Ishikawa (cell line): ENCODE measurements around the gene DLK2.

ENCODE experiments used
- CEBPB ChIP-seq: IDR thresholded peaks from 2 replicates; pipeline ENCODE4 v1.6.1; 2012
- EGR1 ChIP-seq: IDR thresholded peaks from 2 replicates; pipeline ENCODE4 v1.6.1; 2012
- EP300 ChIP-seq: IDR thresholded peaks from 2 replicates; pipeline ENCODE4 v1.6.1; 2012; ENCODE audit warnings: borderline replicate concordance
- FOXM1 ChIP-seq: IDR thresholded peaks from 2 replicates; pipeline ENCODE4 v1.6.1; 2012; ENCODE audit warnings: low read depth, borderline replicate concordance
- MAX ChIP-seq: IDR thresholded peaks from 2 replicates; pipeline ENCODE4 v1.6.1; 2012
- NFIC ChIP-seq: IDR thresholded peaks from 2 replicates; pipeline ENCODE4 v1.6.1; 2012
- RAD21 ChIP-seq: IDR thresholded peaks from 2 replicates; pipeline ENCODE4 v1.6.1; 2012; ENCODE audit warnings: low read depth
- REST ChIP-seq: IDR thresholded peaks from 2 replicates; pipeline ENCODE4 v1.6.1; 2012; ENCODE audit warnings: low read depth, mild to moderate bottlenecking
- TAF1 ChIP-seq: IDR thresholded peaks from 2 replicates; pipeline ENCODE4 v1.6.1; 2012; ENCODE audit warnings: low read depth, mild to moderate bottlenecking
- TCF12 ChIP-seq: IDR thresholded peaks from 2 replicates; pipeline ENCODE4 v1.6.1; 2012; ENCODE audit warnings: low read depth
- TEAD4 ChIP-seq: IDR thresholded peaks from 2 replicates; pipeline ENCODE4 v1.6.1; 2012
- USF1 ChIP-seq: IDR thresholded peaks from 2 replicates; pipeline ENCODE4 v1.6.1; 2012
- YY1 ChIP-seq: IDR thresholded peaks from 2 replicates; pipeline ENCODE4 v1.6.1; 2012; ENCODE audit warnings: low read depth
- ZBTB7A ChIP-seq: IDR thresholded peaks from 2 replicates; pipeline ENCODE4 v1.6.1; 2012; ENCODE audit warnings: low read depth

GRCh38 chr6:43465948-43466347 is 10.6 kb upstream of the DLK2 start:
- TF ChIP-seq EP300 (no peak), YY1 (no peak), REST (no peak), RAD21 (no peak), USF1 (no peak), EGR1 (no peak), TAF1 (no peak), CEBPB (no peak), MAX (no peak), FOXM1 (no peak), TCF12 (no peak), TEAD4 (no peak), NFIC (no peak), ZBTB7A (no peak)
